HG03196 (cell line): ENCODE measurements around the gene U2SURP.
A peak's percentile ranks its signal among the peaks of the same experiment; 100 is the strongest.
"Not testable (repeated sequence)": the region's sequence is repeated elsewhere in the genome, so short reads cannot be mapped to it uniquely, and the experiment has no call there.

Experiments
- ATAC-seq: cut with Tn5 transposase; IDR thresholded peaks from one replicate; pipeline ENCODE4 v1.9.1; 2021; ENCODE audit not compliant: unreplicated experiment

U2SURP gene

DNA sequence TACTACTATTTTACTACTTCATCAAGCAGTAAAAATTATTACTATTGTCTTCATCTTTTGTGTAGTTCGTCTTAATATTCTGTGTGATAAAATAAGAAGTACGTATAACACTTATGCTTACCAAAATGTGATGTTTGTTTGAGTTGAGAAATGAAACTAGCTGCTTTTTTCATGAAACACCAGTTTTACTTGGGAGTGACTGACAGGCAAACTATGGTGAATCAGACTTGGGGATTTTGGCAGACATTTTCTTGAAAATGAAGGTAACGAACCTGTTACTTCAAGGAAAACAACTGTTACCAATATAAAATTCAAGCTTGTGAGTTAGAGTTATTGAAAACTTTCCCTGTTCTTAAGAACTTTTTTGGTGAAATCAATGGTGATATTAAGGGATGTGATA is 10.3 kb downstream of the U2SURP start:
- ATAC-seq: no peak

DNA sequence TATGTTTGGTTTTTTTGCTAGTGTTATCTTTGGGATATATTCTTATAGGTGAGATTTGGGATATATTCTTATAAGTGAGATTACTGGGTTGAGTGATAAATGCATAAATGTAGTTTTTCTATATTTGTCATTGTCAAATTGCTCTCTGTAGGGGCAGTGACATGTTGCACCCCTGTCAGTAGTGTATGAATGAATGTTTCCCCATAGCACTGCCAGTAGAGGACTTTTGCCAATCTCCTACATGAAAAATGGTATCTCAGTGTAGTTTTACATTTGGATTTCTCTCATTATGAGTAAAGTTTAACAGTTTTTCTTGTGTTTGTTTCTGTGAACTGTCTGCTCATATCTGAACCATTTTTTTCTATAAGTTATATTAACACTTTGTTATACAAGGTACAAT is 13.6 kb downstream of the U2SURP start:
- ATAC-seq: no peak

DNA sequence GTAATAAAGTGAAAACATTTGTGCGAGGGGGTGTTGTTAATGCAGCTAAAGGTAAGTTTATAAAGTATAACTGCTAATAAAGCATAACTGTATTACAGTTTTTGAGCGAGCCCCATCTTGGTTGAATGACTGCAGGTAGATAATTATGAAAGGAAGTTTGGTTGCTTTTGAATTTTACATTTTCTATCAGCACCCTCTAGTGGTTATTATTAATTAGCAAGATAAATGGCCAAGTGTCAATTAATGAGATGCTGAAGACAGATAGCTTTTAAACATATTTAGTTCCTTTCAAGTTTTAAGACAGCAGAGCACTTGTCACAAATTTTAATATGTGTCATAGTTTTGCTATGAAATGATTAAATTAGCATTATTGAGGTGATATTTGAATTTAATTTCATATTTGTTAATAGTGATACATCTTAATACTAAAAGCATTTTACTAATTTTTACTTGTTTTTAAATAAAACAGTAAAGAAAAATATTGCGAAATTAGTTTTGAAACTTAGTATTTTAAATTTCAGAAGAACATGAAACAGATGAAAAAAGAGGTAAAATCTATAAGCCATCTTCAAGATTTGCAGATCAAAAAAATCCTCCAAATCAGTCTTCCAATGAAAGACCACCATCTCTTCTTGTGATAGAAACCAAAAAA is 15.1 kb downstream of the U2SURP start:
- no peak for ATAC-seq

DNA sequence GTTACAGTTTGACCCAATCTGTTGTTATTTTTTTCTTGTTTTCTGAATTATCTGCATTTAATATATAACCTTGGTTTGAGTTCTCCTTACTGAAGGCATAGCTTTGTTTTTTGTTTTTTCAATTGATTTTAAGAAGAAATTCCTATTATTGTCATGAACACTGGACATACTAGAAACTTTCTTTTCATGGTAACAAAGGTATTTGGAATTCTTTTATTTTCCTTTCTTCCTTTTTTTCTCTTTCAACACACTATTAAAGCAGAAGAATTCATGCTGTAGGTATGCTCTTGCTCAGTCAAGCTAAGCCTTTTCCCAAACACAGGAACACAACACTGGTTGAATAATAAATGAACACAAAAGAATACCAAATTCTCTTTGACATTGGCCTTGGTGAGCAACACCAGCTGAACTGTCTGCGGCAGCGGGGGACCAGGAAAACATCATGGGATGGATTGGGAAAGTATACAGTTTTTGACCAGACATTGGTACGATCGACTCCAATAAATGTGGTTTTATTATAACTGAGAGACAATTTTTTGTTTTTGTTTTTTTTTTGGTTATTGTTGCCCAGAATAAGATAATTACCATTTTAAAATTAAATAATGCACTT is 23.1 kb downstream of the U2SURP start:
- no peak for ATAC-seq

DNA sequence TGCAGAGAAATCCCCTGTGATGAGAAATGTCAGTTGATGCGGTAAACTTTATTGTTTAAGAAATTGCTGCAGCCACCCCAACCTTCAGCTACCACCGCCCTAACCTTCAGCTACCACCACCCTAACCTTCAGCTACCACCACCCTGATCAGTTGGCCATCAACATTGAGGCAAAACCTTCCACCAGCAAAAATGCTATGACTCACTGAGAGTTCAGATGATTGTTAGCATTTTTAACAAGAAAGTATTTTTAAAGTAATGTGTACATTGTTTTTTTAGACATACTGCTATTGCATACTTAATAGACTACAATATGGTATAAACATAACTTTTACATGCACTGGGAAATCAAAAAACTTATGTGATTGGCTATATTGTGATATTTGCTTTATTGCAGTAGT is 30.0 kb downstream of the U2SURP start:
- no peak for ATAC-seq

DNA sequence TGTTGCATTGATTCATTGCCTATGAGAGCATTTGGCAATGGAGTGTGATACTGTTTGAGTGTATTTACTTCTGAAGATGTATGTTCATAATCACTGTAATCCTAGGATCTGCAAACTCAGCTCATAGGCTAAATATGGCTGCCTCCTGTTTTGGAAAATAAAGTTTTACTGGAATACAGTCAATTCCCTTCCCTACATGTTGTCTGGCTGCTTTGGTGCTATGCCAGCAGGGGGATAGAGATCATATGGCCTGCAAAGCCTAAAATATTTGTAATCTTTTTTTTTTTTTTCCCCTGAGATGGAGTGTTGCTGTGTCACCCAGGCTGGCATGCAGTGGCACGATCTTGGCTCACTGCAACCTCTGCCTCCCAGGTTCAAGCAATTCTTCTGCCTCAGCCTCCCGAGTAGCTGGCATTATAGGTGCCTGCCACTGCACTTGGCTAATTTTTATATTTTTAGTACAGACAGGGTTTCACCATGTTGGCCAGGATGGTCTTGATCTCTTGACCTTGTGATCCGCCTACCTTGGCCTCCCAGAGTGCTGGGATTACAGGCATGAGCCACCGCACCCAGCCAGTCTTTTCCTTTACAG is 30.5 kb downstream of the U2SURP start:
- not testable (repeated sequence) for ATAC-seq

DNA sequence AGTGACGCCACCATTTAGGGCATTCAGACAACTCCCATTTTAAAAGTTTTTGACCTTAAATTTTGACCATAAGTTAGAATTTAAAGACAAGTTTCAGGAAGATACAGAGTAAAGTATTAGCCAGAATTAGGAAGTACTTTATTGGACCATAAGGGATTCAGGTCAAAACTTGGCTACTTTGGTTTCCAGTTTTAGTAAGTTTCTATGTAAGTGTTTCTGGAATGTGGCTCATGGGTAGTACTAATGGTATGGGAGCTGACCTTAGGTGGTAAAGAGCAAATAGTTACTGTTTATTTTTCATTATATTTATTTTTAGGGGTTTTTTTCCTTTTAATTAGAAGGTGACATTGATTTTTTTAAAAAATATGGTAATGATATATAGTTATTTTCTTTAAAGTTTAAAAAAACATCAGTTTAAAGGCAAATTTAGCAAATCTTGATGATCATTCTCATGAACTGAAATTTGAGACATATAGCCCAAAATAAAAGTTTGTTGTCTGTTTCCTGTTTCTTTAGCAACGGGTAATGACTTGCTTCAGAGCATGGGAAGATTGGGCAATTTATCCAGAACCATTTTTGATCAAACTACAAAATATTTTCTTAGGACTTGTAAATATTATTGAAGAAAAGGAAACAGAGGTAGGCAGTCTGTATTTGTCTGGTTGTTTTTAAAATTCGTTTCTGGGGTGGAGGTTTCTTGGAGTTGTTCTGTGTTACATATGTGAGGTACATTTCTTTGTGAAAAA is 34.3 kb downstream of the U2SURP start:
- no peak for ATAC-seq

DNA sequence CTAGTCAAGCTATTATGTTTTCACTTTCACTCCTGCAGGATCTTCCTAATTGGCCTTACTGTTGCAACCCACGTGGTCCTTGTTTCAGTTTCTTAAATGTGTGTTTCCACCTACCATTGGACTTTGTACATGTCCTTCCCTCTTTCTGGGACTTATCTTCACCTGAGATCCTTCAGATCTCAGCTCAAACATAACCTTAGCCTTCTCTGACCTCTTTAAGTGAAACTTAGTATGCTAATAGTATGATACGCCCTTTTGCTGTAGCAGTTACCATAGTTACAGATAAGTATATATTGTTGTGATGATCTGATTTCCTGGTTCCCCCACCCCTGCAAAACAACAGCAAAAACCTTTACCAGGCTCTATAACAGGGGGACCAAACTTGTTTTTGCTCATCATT is 35.2 kb downstream of the U2SURP start:
- ATAC-seq: no peak

DNA sequence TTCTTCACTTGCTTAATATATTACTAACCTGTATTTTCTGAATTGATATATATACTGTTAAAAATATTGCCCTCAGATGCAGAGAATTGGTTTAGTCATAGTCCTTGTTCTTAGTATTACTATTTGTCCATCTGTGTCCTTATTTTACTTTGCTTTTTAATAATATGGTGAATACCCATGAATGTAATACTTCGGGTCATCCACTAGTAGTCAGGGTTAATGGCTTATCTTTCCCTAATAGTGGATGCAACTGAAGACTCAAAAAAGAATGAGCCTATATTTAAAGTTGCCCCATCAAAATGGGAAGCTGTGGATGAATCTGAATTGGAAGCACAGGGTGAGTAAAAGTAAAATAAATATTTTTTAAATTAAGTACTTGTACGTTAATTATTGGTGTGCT is 36.5 kb downstream of the U2SURP start:
- ATAC-seq: no peak

DNA sequence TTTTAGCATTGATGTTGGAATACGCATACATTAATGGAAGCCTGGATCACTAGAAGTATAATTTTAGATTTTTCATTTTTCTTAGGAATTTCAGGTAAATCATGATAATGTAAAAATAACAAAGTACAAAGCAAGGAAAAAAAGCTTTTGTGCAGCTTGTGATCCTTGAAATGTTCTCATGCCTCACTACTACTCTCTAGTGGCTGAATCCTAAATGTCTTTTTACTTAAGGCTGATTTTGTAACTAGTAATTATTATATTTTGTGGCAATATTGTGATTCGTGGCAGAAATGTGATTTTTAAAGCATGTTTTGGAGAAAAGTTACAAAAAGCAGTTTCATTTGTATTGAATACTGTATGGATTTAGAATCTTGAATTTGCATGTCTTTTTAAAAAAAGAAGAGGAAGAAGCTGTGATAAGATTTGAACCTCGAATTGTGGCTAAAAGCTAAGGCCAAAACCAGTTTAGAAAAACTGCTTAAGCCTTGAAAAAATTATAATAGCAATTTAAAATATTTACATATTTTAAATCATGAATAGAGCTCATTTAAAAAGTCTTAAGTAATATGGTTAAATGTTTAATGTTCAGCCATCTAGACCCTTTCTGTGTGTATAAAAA is 39.0 kb downstream of the U2SURP start:
- no peak for ATAC-seq

DNA sequence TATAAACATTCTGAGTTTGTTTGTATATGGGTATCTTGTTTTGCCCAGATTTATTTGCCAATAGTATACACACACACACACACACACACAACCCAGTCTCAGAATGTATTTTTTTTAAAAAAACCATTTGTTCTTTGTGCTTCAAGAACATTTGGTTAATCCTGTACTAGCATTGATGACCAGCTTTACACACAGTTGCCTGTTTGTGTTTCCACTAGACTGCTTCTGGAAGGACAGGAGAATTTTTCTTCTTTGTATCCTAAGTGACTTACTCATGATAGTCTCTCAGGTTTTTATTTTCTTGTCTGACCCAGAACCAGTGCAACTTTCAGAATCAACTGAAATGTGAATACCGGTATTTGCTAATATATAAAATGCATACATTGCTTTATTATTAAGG is 40.5 kb downstream of the U2SURP start:
- no peak for ATAC-seq

DNA sequence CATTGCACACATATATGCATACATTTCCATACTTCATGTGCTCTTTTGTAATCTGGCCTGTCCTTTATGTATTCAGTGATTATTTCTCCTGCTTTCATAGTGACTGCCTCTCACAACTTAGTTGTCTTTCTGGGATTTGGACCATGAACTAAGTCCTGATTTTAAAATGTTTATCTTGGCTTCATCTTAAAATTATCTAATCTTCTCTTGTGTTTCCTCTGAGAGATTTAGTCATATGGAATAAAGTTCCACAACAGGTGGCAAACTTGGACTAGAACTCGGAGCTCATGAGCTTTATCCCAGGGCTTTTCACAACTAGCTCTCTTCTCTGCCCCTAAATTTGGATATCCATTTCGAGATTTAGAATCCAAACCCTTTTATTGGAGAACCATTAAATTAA is 44.3 kb downstream of the U2SURP start:
- no peak for ATAC-seq

DNA sequence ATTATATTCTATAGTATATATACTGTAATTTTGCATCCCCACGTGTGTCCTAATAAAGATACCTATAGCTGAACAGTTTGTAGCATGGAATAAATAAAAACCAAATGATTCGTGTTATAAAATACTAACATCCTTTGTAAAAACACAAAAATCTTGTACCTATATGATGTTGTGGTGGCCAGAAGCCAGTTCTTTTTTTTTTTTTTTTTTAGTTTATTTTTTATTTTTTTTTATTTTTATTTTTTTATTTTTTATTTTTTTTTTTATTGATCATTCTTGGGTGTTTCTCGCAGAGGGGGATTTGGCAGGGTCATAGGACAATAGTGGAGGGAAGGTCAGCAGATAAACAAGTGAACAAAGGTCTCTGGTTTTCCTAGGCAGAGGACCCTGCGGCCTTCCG is 44.7 kb downstream of the U2SURP start:
- not testable (repeated sequence) for ATAC-seq

DNA sequence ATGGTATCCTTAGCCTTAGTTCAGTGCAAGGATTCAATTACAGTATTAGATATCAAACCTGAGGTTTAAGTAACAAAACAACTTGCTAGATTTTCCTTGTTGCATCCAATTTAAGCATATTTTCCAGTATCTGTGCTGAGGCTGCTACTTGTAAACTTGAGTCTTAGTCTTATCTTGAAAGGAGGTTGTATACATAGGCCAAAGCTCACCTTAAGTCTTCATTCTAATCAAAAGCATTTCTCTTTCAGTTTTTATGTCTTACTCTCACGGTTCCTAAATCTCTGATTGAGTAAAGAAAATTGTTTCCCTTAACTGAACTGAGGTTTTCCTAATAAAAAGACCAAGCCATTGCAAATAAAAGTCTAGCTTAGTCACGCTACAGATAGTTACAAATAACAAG is 52.6 kb downstream of the U2SURP start:
- ATAC-seq: no peak

DNA sequence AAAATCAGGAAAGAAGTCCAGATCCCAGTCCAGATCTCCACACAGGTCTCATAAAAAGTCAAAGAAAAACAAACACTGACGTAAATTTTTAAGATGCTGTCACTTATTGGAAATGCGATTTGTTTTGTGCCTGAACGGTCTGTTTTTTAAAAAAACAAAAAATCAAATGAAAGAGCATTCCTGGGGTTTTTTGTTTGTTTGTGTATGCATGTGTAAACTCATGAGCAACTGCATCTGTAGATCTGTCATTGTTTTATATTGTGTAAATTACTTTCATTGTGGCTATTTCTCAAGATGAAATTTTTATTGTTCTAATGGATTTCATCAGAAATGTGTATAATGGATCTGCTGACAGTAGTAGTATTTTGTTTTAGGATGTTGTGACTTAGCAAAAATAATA is 55.0 kb downstream of the U2SURP start:
- no peak for ATAC-seq

DNA sequence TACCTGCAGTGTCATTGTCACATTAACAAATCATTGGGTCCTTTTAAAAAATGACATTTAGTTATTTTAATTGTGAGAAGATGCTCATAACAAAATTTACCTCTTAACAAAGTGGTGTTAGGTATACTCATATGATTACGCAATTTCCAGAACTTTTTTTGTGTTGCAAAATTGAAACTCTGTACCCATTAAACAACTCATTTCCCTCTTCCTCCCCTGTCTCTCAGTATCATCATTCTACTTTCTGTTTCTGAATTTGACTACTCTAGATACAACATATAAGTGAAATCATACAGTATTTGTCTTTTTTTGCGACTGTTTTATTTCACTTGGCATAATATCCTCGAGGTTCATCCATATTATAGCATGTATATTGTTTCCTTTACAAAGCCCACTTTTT is 59.5 kb downstream of the U2SURP start:
- peak; percentile 98 for ATAC-seq

DNA sequence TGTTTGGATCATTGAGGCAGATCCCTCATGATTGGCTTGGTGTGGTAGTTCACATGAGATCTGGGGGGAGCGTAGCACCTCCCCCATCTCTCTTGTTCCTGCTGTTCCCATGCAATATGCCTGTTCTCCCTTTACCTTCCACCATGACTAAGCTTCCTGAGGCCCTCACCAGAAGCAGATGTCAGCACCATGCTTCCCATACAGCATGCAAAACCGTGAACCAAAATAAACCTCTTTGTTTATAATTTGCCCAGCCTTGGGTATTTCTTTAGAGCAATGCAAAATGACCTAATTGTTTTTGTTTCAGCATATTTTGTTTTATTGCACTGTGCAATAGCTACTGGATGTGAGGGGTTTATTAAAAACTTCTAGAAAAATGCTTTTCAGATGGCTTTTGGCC is 61.6 kb downstream of the U2SURP start:
- ATAC-seq: no peak

DNA sequence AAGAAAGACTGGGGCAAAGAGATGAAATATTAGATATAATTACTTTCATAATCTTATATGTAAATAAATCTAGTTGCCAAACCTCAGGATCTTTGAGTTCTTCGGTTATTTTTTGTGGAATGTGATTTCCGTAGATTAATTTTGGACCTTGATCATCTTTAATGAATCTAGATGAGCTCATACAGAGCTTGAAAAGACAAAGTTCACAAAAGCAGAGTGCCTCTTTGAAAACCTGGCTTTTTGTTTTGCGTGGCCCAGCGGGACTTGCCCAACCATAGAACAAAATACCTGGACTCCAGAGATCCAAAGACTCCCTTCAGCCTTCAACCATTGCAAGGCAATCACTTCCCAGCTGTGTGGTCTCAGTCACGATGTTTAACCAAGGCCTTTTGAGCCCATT is 63.4 kb downstream of the U2SURP start:
- no peak for ATAC-seq

DNA sequence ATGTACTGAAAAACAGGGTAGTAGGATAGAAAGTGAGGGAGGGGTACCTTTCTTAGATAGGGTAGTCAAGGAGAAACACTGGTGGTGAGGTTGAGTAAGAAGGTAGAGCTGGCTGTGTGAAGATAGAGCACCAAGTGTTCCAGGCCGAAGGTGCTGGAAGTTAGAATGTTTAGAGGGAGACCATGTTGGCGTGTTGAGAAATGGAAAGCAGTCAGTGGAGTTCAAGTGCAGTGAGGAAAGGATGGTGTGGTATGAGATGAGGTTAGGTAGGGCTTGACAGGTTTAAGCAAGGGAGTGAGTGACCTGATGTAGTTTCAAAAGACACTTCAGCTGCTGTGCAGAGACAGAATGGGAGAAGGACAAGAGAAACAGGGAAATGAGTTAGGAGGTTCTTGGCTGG is 64.0 kb downstream of the U2SURP start:
- no peak for ATAC-seq

DNA sequence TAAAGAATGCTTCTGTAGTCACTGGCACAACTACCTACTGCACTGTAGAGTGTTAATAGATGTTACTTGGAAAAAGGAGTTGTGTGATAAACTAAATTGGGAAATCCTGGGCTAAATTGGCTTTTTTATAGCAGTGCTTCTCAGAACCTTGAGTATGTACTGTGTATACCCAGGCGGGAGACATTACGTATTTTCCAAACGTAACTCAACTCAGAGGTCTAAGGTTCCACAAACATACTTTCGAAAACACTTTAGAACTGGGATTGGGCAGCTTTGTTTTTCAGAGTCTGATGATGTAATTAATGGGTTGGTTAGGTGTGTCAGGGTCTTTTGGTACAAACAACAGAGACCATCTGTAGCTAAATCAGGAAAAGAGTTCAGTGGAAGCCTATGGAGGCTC is 64.7 kb downstream of the U2SURP start:
- no peak for ATAC-seq

DNA sequence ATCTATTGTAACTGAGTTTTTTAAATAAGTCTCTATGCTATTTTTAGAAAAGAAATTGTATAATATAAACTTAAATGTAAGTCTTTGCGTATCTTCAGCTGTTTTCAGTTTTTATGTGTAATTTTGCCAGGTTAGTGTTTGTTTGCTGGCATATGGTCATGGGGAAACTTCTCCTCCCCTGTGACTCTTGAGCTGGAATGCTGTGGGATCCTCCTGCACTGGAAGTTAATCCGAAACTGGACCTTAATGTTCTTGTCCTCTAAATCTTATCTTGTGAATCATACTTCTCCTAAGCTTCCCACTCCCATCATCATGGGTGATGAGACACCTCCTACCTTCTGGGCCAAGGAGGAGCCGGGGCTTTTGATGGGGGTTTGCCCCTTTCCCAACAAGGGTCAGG is 65.8 kb downstream of the U2SURP start:
- no peak for ATAC-seq

DNA sequence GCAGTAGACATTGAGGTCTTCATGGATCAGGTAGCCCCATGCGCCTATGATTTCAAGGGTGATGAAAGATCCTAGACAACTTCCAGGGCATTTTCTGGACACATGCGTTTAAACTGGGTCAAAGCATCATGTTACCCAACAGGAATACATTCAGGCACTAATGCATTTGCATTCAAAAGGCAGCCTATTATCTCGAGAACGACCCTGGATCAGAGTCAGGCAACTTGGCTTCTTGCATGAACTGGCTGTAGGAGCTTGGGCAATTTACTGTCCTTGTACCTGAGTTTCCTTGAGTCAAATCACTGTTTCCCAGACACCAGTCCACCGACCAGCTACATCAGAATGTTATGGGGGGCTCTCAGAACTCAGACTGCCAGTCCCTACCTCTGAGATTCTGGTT is 66.7 kb downstream of the U2SURP start:
- no peak for ATAC-seq
